Endothelial cell of umbilical vein (primary cell): ENCODE measurements around the gene IRS1. TPM values are rescaled to one million over a fixed set of nuclear protein-coding genes. Genes with fewer than 3 reads are reported as not detected.

Source experiments
- BruUV-seq: library from RNA; stranded (reverse); fragments of 400-500 nt; replicated peaks from 2 replicates; lab custom pipeline; 2021; lab: Mats Ljungman, UMichigan
- CTCF ChIA-PET: fragments of 300-600, 350-600 bp; sonication (Branson Sonifier 250); formaldehyde crosslinking; loops from one replicate; lab custom pipeline; 2021; ENCODE audit warnings: antibody characterized with exemption, inconsistent platforms; lab: Charles Lee
- POLR2A ChIA-PET: fragments of 300-600, 350-600 bp; sonication (Branson Sonifier 250); formaldehyde crosslinking; loops from one replicate; lab custom pipeline; 2021; ENCODE audit warnings: antibody characterized with exemption, inconsistent platforms; lab: Charles Lee
- DNase-seq: peaks from one replicate; pipeline ENCODE4 v3.0.0-alpha.2; 2011; ENCODE audit warnings: low read depth, low spot score
- FAIRE-seq: peaks from 2 replicates; lab custom pipeline; 2011; peaks lifted over from hg19 to GRCh38; lab: Jason Lieb, UNC
- H2AFZ ChIP-seq: 2 replicates; pipeline ENCODE4 v1.6.0; 2012; ENCODE audit warnings: low read depth, low read length, control low read depth, inconsistent platforms
- H3K27ac ChIP-seq: 2 replicates; pipeline ENCODE4 v1.5.1; 2011; ENCODE audit warnings: low read depth, mild to moderate bottlenecking, control low read depth, low read length, moderate library complexity; ENCODE audit not compliant: insufficient read depth
- H3K27me3 ChIP-seq, 2 experiments: 2 replicates each; pipeline versions ENCODE4 v1.6.0 to v1.6.1; 2011; ENCODE audit warnings: low read length in 2 of 2, mixed read lengths in 1 of 2; ENCODE audit not compliant: control insufficient read depth in 2 of 2, insufficient read depth in 2 of 2
- H3K36me3 ChIP-seq, 2 experiments: 2 replicates in 1 of 2; 3 replicates in 1 of 2; pipeline ENCODE4 v1.5.1; 2011; ENCODE audit warnings: low read length in 2 of 2, mild to moderate bottlenecking in 1 of 2, moderate library complexity in 1 of 2; ENCODE audit not compliant: control insufficient read depth in 2 of 2, insufficient read depth in 2 of 2; ENCODE audit errors: extremely low read depth in 1 of 2
- H3K4me1 ChIP-seq: 3 replicates; pipeline ENCODE4 v1.5.1; 2011; ENCODE audit warnings: mild to moderate bottlenecking, low read length; ENCODE audit not compliant: control insufficient read depth, insufficient read depth; ENCODE audit errors: extremely low read depth
- H3K4me2 ChIP-seq: 2 replicates; pipeline ENCODE4 v1.6.1; 2011; ENCODE audit warnings: low read length, control low read depth, mixed read lengths; ENCODE audit not compliant: insufficient read depth
- H3K4me3 ChIP-seq, 3 experiments: fragments of 200-600 bp in 1 of 3; sonication (generic), shearing (Covaris generic) in 1 of 3; replicated peaks in 1 of 3; 2 replicates each; pipeline ENCODE4 v1.5.1; 2011 to 2016; ENCODE audit warnings: control low read depth in 3 of 3, low read length in 3 of 3, mild to moderate bottlenecking in 2 of 3, inconsistent platforms in 1 of 3, low read depth in 1 of 3, moderate library complexity in 1 of 3; ENCODE audit not compliant: insufficient read depth in 1 of 3
- H3K79me2 ChIP-seq: 2 replicates; pipeline ENCODE4 v1.6.0; 2012; ENCODE audit warnings: low read length, inconsistent platforms; ENCODE audit not compliant: control insufficient read depth, insufficient read depth
- H3K9ac ChIP-seq: replicated peaks from 2 replicates; pipeline ENCODE3; 2011; ENCODE audit warnings: low read length, control low read depth; ENCODE audit not compliant: insufficient read depth; ENCODE audit errors: extremely low read depth
- H3K9me1 ChIP-seq: replicated peaks from 3 replicates; pipeline ENCODE4 v1.6.0; 2011; ENCODE audit warnings: mild to moderate bottlenecking, low read length; ENCODE audit not compliant: control insufficient read depth, insufficient read depth; ENCODE audit errors: extremely low read depth
- H3K9me3 ChIP-seq: replicated peaks from 2 replicates; pipeline ENCODE4 v1.5.1; 2012; ENCODE audit warnings: low read length, inconsistent platforms; ENCODE audit not compliant: control insufficient read depth, insufficient read depth
- H4K20me1 ChIP-seq: replicated peaks from 2 replicates; pipeline ENCODE3; 2011; ENCODE audit warnings: mild to moderate bottlenecking, low read length; ENCODE audit not compliant: control insufficient read depth, insufficient read depth; ENCODE audit errors: extremely low read depth
- CTCF ChIP-seq, 2 donors: IDR thresholded peaks; 1 replicate in 1 of 2; 2 replicates in 1 of 2; pipeline ENCODE4 v1.5.1; 2011; ENCODE audit warnings: low read length in 2 of 2, mild to moderate bottlenecking in 2 of 2, moderate library complexity in 2 of 2, control low read depth in 1 of 2, inconsistent platforms in 1 of 2, low read depth in 1 of 2; ENCODE audit not compliant: insufficient read depth in 1 of 2; ENCODE audit errors: extremely low read depth in 1 of 2
- EZH2 ChIP-seq: IDR thresholded peaks from 2 replicates; pipeline ENCODE4 v1.6.1; 2012; ENCODE audit warnings: borderline replicate concordance, low read depth, mild to moderate bottlenecking, moderate library complexity, low read length, inconsistent platforms; ENCODE audit not compliant: severe bottlenecking
- FOS ChIP-seq: IDR thresholded peaks from 2 replicates; pipeline ENCODE4 v1.6.1; 2011; ENCODE audit warnings: mild to moderate bottlenecking, low read length, moderate library complexity, borderline replicate concordance; ENCODE audit not compliant: insufficient read depth
- GATA2 ChIP-seq: IDR thresholded peaks from 2 replicates; pipeline ENCODE4 v1.7.0; 2011; ENCODE audit warnings: low read depth, mild to moderate bottlenecking, moderate library complexity, mixed read lengths, low read length; ENCODE audit not compliant: insufficient read length, insufficient read depth
- JUN ChIP-seq: IDR thresholded peaks from 2 replicates; pipeline ENCODE4 v1.6.1; 2011; ENCODE audit warnings: borderline replicate concordance, low read depth; ENCODE audit not compliant: insufficient read length, insufficient read depth
- MAX ChIP-seq: IDR thresholded peaks from 2 replicates; pipeline ENCODE4 v1.6.1; 2011; ENCODE audit not compliant: insufficient read depth, insufficient read length
- MYC ChIP-seq: IDR thresholded peaks from one replicate; pipeline ENCODE4 v1.6.1; 2011; ENCODE audit warnings: mild to moderate bottlenecking, low read depth, low read length
- POLR2A ChIP-seq: IDR thresholded peaks from 2 replicates; pipeline ENCODE4 v1.6.1; 2012; ENCODE audit warnings: low read depth, mild to moderate bottlenecking, control low read depth, low read length
- POLR2AphosphoS5 ChIP-seq: IDR thresholded peaks from 2 replicates; pipeline ENCODE4 v1.6.1; 2012; ENCODE audit warnings: low read depth, mild to moderate bottlenecking, control low read depth, low read length, moderate library complexity; ENCODE audit not compliant: insufficient read depth
- dilution Hi-C: fragments of 300-500 bp; cut with MboI; formaldehyde crosslinking; loops from one replicate; pipeline ENCODE4 v1.15.0; 2019; ENCODE audit warnings: low sequenced_read_pairs; ENCODE audit not compliant: extremely low pct_ligation_motif_present
- intact Hi-C: fragments of 100-400 bp; cut with micrococcal nuclease; formaldehyde crosslinking; loops from one replicate; pipeline ENCODE4 v1.10.0; 2022
- polyA plus RNA-seq, 4 experiments: library from polyadenylated mRNA; depleted of rRNA in 3 of 4; stranded (reverse) in 3 of 4; unstranded in 1 of 4; fragments of >200 nt; gene quantifications; 2 replicates each; pipeline versions ENCODE4 v1.2.1 to v1.2.3, GENCODE V29; 2011 to 2012; ENCODE audit warnings: missing spikeins in 1 of 4
- total RNA-seq: library from RNA; stranded (reverse); gene quantifications from 2 replicates; pipeline ENCODE4 v1.2.3, GENCODE V29; 2021

IRS1 gene
- total and polyA plus RNA-seq, 2 donors (not counting 3 experiments of a cell fraction or from before 2014, with no cell fraction given), result 0.10 to 0.11 TPM

GRCh38 chr2:226798422-226799210, 1.0 kb downstream of the IRS1 start:
- no peaks in the 10 kb centered on the region for H3K79me2 ChIP-seq
- POLR2A ChIA-PET, result no interaction called here
- H3K9me3 ChIP-seq, result no peaks in the 10 kb centered on the region
- BruUV-seq, result no TSS peak
- peak overlapping the region; percentile 4 to 43 (median 35) for H3K4me3 ChIP-seq
- peaks cover 19 to 27% of the 10 kb centered on the region in 2 experiments for H3K27me3 ChIP-seq
- peaks cover 15% of the 10 kb centered on the region for H3K4me1 ChIP-seq
- intact Hi-C loops (loop anchor here (1.0 to 10.0 kb wide), 3 partner anchors 7 to 764 kb away; no protein-coding TSS in a partner anchor), dilution Hi-C loops (no loop called here)
- CTCF ChIA-PET, result interaction anchor here (0.7 to 2.3 kb wide), 4 partner anchors 9 to 1133 kb away, joined by 3 to 7 read pairs (median 4); no protein-coding TSS in a partner anchor
- H4K20me1 ChIP-seq, result no peaks in the 10 kb centered on the region
- FAIRE-seq (no peak), DNase-seq (no peak)
- no peaks in the 10 kb centered on the region for H3K36me3 ChIP-seq
- peak overlapping the region; percentile 64 for H3K4me2 ChIP-seq
- H3K9me1 ChIP-seq, result no peaks in the 10 kb centered on the region
- peak; percentile 81 for TF ChIP-seq EZH2
- TF ChIP-seq POLR2AphosphoS5, result no peak
- no peak overlapping the region for H3K9ac ChIP-seq
- no peak overlapping the region for H3K27ac ChIP-seq
- H2AFZ ChIP-seq, result peak overlapping the region; percentile 86

- no peak for DNase-seq
- Histone ChIP-seq H3K4me1 (peaks cover 15% of the 10 kb centered on the region), H3K4me3 (no peak overlapping the region), H3K36me3 (no peaks in the 10 kb centered on the region), H2AFZ (no peak overlapping the region), H3K27me3 (peaks cover 17 to 30% of the 10 kb centered on the region in 2 experiments), H3K4me2 (no peak overlapping the region), H3K9me3 (no peaks in the 10 kb centered on the region), H3K9me1 (no peaks in the 10 kb centered on the region), H3K79me2 (no peaks in the 10 kb centered on the region), H4K20me1 (no peaks in the 10 kb centered on the region), H3K9ac (no peak overlapping the region), H3K27ac (no peak overlapping the region)
- TF ChIP-seq POLR2AphosphoS5 (no peak), MAX (no peak), EZH2 (no peak), MYC (no peak), GATA2 (no peak), CTCF (IDR thresholded peaks at IDR 0.05; ENCODE audit: extremely low read depth in 1 of 2, insufficient read depth in 1 of 2, low read depth in 1 of 2, low read length in 2 of 2) (no peak), FOS (no peak), JUN (no peak), POLR2A (no peak)
- no peak for FAIRE-seq
- ChIA-PET POLR2A (no interaction called here), CTCF (interaction anchor here (0.7 to 2.3 kb wide), 4 partner anchors 9 to 1133 kb away, joined by 3 to 7 read pairs (median 4); no protein-coding TSS in a partner anchor)
- BruUV-seq, result no TSS peak
- intact Hi-C loops, result loop anchor here (5.0 to 10.0 kb wide), 2 partner anchors 421 to 763 kb away; no protein-coding TSS in a partner anchor
- dilution Hi-C loops, result no loop called here
Observed at GRCh38 chr2:226797989-226798421, 1.6 kb downstream of the IRS1 start.
